ENCODE results near the gene MAP3K3.

- TF ChIP-seq CTCF (IDR thresholded peaks at IDR 0.05) (no peak), POLR2A (IDR thresholded peaks at IDR 0.05) (no peak)
Observed at GRCh38 chr17:63716426-63716825, 94.2 kb downstream of the MAP3K3 start.

Data from body of pancreas (tissue), 4 donors.